HepG2 (cell line): ENCODE results near the gene TGIF1. TPM values are rescaled to one million over a fixed set of nuclear protein-coding genes. Genes with fewer than 3 reads are reported as not detected.

Source experiments
- BRD4 ChIP-seq: sonication (generic); formaldehyde crosslinking; IDR thresholded peaks from 2 replicates; pipeline ENCODE4 v1.4.0; 2020; ENCODE audit warnings: missing genetic modification reagents
- DZIP1 ChIP-seq: sonication (generic); formaldehyde crosslinking; IDR thresholded peaks from 2 replicates; pipeline ENCODE4 v1.5.0; 2020; ENCODE audit warnings: mild to moderate bottlenecking, missing genetic modification reagents
- KAT7 ChIP-seq: IDR thresholded peaks from 2 replicates; pipeline ENCODE4 v1.6.1; 2018; ENCODE audit warnings: borderline replicate concordance, missing compliant biosample characterization
- MAF1 ChIP-seq: sonication (generic); formaldehyde crosslinking; IDR thresholded peaks from 2 replicates; pipeline ENCODE4 v1.5.0; 2020; ENCODE audit warnings: missing genetic modification reagents, borderline replicate concordance
- NR1H2 ChIP-seq: sonication (generic); formaldehyde crosslinking; IDR thresholded peaks from 2 replicates; pipeline ENCODE4 v1.8.1; 2022; ENCODE audit warnings: low read depth, missing genetic modification reagents, borderline replicate concordance
- NR3C1 ChIP-seq: sonication (generic); formaldehyde crosslinking; IDR thresholded peaks from 2 replicates; pipeline ENCODE4 v1.4.0; 2020; ENCODE audit warnings: missing genetic modification reagents
- NRL ChIP-seq: sonication (generic); formaldehyde crosslinking; IDR thresholded peaks from 2 replicates; pipeline ENCODE4 v1.5.0; 2020; ENCODE audit warnings: missing genetic modification reagents, mild to moderate bottlenecking, moderate library complexity, borderline replicate concordance
- PRDM15 ChIP-seq: sonication (generic); formaldehyde crosslinking; IDR thresholded peaks from 2 replicates; pipeline ENCODE4 v1.4.0; 2020; ENCODE audit warnings: missing genetic modification reagents
- ZIK1 ChIP-seq: sonication (generic); formaldehyde crosslinking; IDR thresholded peaks from 2 replicates; pipeline ENCODE4 v1.5.0; 2020; ENCODE audit warnings: mild to moderate bottlenecking, low read depth, missing genetic modification reagents, borderline replicate concordance
- ZNF263 ChIP-seq: sonication (generic); formaldehyde crosslinking; IDR thresholded peaks from 2 replicates; pipeline ENCODE4 v1.4.0; 2020; ENCODE audit warnings: missing genetic modification reagents
- ZNF644 ChIP-seq: IDR thresholded peaks from 2 replicates; pipeline ENCODE4 v1.6.1; 2016; ENCODE audit warnings: low read depth
- ZNF687 ChIP-seq: sonication (generic); formaldehyde crosslinking; IDR thresholded peaks from 2 replicates; pipeline ENCODE4 v1.5.1; 2020; ENCODE audit warnings: mild to moderate bottlenecking, missing genetic modification reagents, moderate library complexity
- ZNF850 ChIP-seq: sonication (generic); formaldehyde crosslinking; conservative IDR thresholded peaks from 2 replicates; pipeline ENCODE4 v1.9.0; 2021; ENCODE audit warnings: mild to moderate bottlenecking, missing genetic modification reagents
- ZSCAN20 ChIP-seq: sonication (generic); formaldehyde crosslinking; IDR thresholded peaks from 2 replicates; pipeline ENCODE4 v1.4.0; 2020; ENCODE audit warnings: missing genetic modification reagents, mild to moderate bottlenecking, borderline replicate concordance
- polyA plus RNA-seq, 8 experiments: library from polyadenylated mRNA; depleted of rRNA in 3 of 8; stranded (reverse) in 7 of 8; unstranded in 1 of 8; fragments of >200 nt; fragmentation: Illumina TruSeq in 4 of 8; extraction: Trizol in 4 of 8; gene quantifications; 2 replicates each; pipeline versions ENCODE4 v1.2.1 to v1.2.3, GENCODE V29; 2011 to 2016; ENCODE audit warnings: low read depth in 4 of 8, missing spikeins in 1 of 8, mixed read lengths in 1 of 8; ENCODE audit not compliant: insufficient read depth in 1 of 8
- total RNA-seq, 5 experiments: library from RNA; depleted of rRNA; stranded (reverse); fragments of >200 nt; fragmentation: Illumina TruSeq; extraction: Trizol; gene quantifications; 2 replicates each; pipeline ENCODE4 v1.2.3, GENCODE V29; 2016; ENCODE audit warnings: low read depth in 1 of 5
- TF ChIP-seq, protein P1 (sequence below): sonication (generic); formaldehyde crosslinking; IDR thresholded peaks from 2 replicates; pipeline ENCODE4 v1.9.0; 2022; ENCODE audit warnings: missing genetic modification reagents, mild to moderate bottlenecking, borderline replicate concordance

The TGIF1 gene
- total and polyA plus RNA-seq, 2 of the 13 experiments (the other 11 are each of a cell fraction or from before 2014, with no cell fraction given): 50.0 to 76.1 TPM

DNA sequence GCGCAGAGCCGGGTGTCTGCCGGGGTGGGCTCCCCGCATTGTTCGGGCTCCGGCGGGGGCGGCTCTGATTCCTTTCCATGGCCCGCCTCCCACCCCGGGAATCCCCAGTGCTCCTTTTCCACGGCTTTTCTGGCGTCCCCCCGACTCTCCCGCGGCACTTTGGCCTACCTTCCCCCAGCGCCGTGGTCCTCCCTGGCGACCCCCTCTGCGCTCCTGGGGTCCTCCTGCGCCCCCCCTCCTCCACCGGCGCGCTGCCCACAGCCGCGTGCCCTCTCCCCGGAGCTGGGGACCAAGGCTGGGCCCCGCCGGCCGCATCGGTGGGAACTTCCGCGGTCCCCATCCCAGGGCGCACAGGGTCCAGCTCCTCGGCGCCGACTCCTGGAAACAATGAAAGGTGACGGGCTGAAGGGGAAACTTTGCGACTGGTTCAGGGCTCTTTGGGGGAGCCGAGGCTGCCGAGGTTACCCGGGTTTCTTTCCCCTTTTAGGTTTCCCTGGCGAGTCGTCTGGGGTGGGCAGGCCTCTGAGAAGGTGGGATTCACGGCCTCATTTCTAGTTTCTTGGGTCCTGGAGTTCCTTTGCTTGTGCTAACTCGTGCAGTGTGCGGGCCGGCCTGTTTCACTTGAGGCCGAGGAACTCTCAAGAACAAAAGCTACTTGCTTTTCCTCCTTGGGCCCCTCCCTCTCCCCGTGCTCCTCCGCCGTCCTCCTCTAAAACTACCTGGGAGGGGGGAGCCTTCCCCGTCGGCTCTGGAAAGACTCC, 2.2 kb downstream of the TGIF1 start (continued):
- TF ChIP-seq DZIP1 (CRISPR knock-in tag) (peak; percentile 43; the same call in 1 of the 2 replicates), KAT7 (peak; percentile 44; the same call in 1 of the 2 replicates), ZIK1 (CRISPR knock-in tag) (no peak), ZNF687 (CRISPR knock-in tag) (peak; percentile 56), PRDM15 (no peak), ZNF644 (CRISPR knock-in tag) (no peak), NR1H2 (CRISPR knock-in tag) (no peak), BRD4 (0 out of 2 replicates have a peak, but pooled peaks have one; percentile 54), ZNF850 (CRISPR knock-in tag) (0 out of 2 replicates have a peak, but pooled peaks have one; percentile 42), NR3C1 (no peak), MAF1 (CRISPR knock-in tag) (no peak), ZNF263 (CRISPR knock-in tag) (peak; percentile 64), NRL (CRISPR knock-in tag) (no peak), ZSCAN20 (CRISPR knock-in tag) (0 out of 2 replicates have a peak, but pooled peaks have one; percentile 33)
- TF ChIP-seq, protein P1, sequence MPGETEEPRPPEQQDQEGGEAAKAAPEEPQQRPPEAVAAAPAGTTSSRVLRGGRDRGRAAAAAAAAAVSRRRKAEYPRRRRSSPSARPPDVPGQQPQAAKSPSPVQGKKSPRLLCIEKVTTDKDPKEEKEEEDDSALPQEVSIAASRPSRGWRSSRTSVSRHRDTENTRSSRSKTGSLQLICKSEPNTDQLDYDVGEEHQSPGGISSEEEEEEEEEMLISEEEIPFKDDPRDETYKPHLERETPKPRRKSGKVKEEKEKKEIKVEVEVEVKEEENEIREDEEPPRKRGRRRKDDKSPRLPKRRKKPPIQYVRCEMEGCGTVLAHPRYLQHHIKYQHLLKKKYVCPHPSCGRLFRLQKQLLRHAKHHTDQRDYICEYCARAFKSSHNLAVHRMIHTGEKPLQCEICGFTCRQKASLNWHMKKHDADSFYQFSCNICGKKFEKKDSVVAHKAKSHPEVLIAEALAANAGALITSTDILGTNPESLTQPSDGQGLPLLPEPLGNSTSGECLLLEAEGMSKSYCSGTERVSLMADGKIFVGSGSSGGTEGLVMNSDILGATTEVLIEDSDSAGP (CRISPR knock-in tag): peak; percentile 27; the same call in 1 of the 2 replicates
